ENCODE measurements around the gene IFNAR2.
"Not testable (repeated sequence)": the region's sequence is repeated elsewhere in the genome, so short reads cannot be mapped to it uniquely, and the experiment has no call there.

The IFNAR2 gene

DNA sequence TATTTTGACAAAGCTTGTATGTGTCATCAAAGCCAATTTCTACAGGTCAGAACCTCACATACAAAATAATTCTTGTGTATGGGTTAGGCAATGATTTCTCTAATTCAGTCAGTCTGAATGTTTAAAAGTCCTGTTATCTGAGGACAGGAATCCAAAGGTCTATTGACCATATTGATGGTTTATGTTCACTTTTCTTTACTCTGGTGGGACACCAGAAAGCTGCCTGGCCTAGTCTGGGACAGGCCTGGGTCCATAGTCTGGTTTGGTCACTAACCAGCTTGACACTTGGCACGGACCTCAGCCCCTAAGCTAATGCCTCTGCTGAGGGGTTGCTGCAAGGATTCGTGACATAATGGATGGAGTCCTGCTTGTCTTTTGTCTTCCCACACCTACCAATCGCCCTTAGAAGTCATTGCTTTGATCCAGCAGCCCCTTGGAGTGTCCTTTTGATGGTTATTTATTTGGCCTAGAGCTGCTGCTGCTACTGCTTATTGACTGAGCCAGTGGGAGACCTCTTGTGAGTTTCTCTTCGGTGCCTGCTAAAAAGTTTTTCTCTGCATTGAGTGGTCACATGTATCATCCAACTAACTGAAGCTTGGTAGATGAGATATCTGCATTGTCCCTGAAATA, 15.7 kb downstream of the IFNAR2 start:
- DNase-seq = no peak

DNA sequence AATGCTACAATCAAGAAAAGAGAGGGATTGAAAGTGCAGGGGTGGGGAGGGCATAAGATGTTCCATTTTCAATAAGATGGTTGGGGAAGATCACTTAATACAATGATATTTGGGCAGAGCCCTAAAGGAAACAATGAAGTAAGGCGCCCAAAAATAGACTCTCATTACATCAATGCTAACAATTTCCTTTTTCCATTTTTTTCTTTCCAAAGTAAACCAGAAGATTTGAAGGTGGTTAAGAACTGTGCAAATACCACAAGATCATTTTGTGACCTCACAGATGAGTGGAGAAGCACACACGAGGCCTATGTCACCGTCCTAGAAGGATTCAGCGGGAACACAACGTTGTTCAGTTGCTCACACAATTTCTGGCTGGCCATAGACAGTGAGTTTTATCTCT, 16.8 kb downstream of the IFNAR2 start:
- no peak for DNase-seq

DNA sequence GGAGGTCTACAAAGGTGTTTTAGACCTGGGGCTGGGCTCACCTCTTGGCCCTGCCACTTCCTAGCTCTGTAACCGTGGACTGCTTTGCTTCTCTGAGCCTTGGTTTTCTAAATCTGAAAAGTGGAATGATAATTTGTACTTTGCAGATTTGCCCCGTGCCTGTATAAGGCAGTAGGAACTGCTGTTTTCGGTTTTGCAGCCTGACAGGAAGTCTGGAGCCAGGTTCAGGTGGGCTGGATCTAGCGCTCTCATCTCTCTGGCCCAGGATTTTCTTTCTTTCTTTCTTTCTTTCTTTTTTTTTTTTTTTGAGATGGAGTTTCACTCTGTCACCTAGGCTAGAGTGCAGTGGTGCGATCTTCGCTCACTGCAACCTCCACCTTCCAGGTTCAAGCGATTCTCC, 17.2 kb downstream of the IFNAR2 start:
- no peak for DNase-seq

DNA sequence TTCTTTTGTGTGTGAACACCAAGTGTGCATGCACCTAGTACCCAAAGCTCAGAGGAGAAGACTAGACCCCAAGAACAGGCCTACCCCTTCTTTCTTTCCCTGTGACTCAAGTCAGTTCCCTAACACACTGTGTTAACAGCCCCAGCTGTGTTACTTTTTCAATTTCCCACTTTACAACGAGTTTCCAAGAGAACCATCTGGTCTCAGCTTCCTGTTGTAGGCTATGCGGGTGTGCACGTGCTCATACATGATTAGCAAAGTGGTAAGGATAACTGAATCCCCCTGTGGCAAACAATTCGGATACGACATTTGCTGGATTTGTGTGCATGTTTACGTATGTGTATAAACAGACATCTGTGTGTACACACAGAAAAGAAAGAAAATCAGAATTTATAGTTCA, 17.9 kb downstream of the IFNAR2 start:
- DNase-seq = no peak

DNA sequence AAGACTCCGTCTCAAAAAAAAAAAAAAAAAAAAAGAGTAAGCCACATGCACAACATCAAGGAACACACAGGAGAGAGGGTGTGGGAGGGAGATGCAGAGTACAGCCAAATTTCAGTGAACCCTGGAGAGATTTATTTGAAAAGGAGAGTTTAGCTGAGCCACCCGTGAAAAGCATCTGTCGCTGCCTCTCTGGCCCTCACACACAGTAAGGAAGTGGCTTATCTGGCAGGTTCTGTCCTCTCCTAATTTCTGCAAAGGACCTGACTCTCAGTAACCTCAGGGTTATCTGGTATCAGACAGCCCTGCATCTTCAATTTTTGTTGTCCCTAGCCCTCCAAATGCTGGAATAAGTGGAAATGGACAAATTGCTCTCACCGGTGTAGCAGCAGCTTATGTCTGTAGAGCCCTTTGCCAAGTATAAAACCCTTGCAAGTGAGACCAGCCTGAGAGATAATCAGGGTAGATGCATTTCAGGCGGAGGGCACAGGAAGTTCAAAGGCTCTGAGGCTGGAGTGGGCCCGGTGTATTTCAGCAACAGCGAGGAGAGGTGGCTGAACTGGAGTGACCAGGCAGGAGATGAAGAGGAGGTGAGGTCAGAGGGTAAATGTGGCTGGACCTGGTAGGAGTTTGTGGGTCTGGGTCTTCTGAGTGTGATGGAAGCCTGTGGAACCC, 19.7 kb downstream of the IFNAR2 start:
- DNase-seq = no peak

DNA sequence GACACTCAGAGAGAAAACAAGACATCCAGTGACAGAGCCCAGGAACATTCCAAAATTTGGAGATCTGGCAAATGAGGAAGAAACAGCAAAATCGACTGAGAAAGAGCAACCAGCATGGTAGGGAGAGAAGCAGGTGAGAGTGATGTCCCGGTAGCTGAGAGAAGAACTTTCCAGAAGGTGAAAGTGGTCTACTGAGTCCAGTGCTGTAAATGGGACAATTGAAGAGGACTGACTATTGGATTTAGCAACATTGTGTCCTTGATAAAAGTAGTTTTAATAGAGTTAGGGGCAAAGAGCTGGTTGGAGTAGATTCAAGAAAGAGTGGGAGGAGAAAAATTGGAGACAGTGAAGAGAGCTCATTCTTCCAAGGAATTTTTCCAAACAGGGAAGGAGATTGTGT, 21.4 kb downstream of the IFNAR2 start:
- no peak for DNase-seq

DNA sequence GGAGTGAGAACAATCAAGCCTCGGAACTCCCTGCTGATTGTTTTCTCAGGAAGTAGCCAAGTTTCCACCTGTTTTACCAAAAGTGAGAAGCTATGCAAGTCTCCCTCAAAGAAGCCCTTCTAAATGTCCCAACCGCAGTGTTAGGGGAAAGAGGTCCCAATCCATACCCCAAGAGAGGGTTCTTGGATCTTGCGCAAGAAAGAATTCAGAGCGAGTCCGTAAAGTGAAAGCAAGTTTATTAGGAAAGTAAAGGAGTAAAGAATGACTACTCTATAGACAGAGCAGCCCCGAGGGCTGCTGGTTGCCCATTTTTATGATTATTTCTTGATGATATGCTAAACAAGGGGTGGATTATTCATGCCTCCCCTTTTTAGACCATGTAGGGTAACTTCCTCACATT, 23.6 kb downstream of the IFNAR2 start:
- not testable (repeated sequence) for DNase-seq

DNA sequence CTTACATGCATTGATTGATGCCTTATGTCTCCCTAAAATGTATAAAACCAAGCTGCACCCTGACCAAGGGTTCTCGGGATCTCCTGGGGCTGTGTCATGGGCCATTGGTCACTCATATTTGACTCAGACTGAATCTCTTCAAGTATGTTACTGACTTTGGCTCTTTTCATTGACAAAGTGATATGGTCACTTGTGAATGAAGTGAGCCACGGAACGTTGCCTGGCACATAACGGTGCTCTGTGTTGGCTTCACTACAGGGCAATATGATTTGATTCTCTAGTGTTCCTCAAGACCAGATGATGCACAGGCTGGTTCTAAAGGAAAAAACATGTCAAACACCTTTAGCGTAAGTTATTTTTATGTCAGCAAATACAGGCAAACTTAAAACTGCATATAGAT, 25.0 kb downstream of the IFNAR2 start:
- DNase-seq = no peak

DNA sequence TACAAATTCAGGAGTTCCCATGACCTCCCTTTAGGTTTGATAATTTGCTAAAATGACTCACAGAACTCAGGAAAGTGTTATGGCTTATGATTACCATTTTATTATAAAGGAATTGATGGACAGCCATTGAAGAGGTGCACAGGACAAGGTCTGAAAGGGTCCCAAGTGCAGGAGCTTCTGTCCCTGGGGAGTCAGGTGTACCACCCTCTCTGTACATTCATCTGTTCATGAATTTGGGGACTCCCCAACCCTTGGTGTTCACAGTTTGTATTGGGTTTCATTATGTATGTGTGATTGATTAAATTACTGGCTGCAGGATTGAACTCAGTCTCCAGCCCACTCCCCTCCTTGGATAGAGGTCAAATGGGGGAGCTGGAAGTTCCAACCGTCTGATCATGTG, 25.7 kb downstream of the IFNAR2 start:
- no peak for DNase-seq

DNA sequence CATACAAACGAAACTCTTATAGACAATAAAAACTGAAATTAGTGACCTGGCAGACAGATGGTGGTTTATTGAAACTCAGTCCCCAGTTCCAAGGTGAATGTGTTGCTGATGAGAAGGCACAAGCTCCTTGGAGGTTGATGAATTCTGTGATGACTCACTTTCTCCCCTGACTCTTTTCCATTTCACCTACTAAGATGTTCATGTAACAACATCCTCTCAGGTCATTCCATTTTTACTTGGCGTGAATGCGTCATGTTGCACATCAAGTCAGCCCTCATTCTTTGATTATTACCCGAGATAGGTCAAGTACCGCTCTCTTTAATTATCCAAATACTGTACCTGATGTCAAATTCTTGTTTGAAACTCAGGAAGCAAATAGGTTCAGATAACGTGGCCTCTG, 26.3 kb downstream of the IFNAR2 start:
- DNase-seq = no peak

DNA sequence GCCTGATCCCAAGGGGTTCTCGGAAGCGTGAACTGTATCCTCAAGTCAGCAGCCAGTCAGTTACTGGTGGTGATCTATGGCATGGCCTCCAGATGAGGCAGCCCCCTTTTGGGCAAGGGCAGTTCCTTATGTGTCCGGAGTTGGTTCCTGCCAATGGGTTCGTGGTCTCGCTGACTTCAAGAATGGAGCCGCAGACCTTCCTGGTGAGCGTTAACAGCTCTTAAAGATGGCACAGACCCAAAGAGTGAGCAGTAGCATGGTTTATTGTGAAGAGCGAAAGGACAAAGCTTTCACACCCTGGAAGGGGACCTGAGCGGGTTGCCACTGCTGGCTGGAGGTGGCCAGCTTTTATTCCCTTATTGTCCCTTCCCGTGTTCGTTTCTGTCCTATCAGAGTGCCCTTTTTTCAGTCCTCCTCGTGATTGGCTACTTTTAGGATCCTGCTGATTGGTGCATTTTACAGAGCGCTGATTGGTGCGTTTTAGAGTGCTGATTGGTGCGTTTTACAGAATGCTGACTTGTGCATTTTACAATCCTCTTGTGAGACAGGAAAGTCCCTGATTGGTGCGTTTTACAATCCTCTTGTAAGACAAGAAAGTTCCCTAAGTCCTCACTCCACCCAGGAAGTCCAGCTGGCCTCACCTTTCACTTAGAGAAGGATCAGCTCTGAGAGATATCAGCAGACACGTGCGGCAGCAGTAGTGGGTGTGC, 27.5 kb downstream of the IFNAR2 start:
- no peak for DNase-seq

DNA sequence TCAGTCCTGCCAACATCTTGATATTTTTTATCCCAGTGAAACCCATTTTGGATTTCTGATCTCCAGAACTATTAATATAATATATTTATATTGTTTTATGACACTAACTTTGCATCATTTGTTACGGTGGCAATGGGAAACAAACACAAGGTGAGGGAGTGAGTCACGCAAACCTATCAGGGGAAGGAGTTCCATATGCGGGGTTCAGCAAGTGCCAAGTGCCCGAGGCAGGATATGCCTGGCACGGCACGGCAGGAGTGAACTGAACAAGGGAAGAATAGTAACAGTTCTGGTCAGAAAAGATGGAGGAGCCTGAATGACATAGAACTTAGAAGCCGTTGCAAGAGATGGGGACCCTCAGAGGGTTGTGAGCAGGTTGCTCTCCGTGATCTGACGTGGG, 28.7 kb downstream of the IFNAR2 start:
- no peak for DNase-seq

DNA sequence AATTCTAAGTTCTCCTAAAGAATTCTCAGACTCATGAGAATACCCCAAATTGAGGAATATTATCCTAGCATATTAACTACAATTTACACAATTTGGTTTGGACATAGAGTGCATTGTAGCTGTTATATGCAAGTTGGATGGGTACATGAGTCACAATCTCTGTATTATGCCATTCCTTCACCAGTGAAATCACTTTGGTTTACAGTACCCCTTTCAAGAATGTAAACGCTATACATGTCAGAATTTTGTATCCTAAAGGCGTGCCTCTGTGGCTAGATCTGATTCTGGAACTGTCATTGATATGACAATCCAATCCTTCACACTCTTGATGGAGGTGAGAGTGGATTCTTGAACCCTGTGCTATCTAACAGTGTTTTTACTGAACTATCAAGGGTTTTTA, 29.7 kb downstream of the IFNAR2 start:
- DNase-seq = no peak

DNA sequence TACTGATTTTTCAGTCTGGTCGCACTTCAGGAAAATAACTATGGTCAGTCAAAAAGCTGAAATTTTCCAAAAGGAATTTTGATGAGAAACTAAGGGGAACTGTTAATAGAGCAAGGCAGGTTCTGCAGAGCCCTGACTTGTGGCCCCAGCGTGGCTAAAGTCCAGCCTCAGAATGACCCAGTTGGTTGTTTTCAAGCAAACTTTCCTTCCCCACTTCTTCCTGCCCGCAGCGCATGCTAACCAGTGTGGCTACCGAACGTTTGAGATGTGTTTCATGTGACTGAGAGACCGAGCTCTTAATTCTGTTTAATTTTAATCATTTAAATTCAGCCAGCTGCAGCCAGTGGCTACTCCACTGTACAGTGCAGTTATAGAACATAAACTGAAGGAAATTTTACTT, 30.3 kb downstream of the IFNAR2 start:
- no peak for DNase-seq

DNA sequence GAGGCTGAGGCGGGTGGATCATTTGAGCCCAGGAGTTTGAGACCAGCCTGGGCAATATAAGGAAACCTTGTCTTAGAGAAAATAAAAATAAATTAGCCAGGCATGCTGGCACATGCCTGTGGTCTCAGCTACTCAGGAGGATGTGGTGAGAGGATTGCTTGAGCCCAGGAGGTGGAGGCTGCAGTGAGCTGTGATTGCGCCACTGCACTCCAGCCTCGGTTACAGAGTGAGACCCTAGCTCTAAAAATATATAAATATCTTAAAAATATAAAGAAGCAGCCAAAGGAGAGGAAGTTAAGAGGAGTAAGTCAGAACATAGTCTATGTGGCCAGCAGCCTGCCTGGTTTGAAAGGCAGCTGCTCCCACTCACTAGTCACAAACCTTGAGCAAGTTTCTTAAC, 31.9 kb downstream of the IFNAR2 start:
- no peak for DNase-seq

DNA sequence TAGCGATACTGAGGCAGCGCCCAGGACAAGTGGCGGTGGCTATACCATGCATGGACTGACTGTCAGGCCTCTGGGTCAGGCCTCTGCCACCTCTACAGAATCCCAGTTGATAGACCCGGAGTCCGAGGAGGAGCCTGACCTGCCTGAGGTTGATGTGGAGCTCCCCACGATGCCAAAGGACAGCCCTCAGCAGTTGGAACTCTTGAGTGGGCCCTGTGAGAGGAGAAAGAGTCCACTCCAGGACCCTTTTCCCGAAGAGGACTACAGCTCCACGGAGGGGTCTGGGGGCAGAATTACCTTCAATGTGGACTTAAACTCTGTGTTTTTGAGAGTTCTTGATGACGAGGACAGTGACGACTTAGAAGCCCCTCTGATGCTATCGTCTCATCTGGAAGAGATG, 33.2 kb downstream of the IFNAR2 start:
- no peak for DNase-seq

DNA sequence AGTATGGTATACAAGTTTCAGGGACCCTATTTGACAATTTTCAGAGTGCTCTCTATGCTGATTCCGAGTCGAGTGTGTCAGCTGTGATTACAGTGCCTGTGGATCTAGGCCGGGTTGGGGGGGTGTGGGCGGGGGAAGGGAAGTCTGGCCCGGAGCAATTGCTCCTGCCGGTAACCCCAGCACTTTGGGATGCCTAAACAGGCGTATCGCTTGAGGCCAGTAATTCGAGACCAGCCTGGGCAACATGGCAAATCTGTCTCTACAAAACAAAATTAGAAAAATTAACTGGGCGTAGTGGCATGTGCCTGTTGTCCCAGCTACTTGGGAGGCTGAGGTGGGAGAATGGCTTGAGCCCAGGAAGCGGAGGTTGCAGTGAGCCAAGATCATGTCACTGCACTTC, 34.8 kb downstream of the IFNAR2 start:
- DNase-seq = no peak

DNA sequence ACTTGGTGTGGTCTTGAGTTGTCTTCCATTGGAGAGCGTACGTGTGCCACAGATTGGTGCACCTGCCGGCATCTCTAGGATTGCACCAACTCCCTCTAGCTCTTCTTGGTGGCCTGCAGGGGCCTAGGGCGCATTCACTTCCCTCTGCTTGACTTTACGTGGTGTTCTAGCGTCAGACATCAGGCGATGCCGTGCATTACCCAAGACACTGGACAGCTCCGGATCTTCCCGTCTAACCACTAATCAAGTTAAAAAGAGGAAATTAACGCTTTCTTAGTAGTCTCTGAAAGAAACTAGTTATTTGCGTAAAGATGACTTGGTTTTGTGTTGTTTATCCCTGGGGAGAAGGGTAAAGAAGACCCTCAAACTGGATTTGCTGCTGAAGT, 35.9 kb downstream of the IFNAR2 start:
- DNase-seq = no peak

DNA sequence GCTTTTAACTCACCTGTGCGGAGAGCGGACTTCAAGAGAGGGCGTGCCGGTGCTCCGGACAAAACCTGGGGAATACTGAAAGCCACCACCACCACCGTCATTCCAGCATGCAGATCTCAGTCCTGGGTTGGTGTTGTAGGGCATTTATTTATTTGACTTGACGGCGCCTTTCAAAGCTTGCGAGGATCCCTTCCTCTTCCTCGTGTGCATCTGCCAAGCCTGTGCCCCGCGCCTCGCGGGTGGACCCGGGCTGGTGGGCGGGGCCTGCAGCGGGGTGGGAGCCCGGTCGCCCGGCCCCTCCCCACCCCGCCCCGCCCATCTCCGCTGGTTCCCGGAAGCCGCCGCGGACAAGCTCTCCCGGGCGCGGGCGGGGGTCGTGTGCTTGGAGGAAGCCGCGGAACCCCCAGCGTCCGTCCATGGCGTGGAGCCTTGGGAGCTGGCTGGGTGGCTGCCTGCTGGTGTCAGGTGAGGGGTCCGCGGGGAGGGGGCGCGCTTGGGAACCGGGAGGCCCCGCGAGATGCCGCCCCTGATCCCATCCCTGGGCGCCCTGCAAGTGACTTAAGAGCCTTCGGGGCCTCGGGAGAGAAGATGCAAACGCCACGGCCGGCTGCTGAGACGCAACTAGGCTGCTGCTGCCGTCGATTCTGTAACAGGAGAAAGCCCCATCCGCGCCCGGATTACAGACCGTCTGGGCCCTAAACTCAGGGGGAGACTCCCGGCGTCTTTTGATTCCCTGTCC, 36.5 kb downstream of the IFNAR2 start, which contains the start of gene IL10RB:
Gene IL10RB (plus strand): TSS at position 318 of the 739 bp plus-strand sequence. CDS start 99 bp downstream, at position 417.
- peak; percentile 82 for DNase-seq

DNA sequence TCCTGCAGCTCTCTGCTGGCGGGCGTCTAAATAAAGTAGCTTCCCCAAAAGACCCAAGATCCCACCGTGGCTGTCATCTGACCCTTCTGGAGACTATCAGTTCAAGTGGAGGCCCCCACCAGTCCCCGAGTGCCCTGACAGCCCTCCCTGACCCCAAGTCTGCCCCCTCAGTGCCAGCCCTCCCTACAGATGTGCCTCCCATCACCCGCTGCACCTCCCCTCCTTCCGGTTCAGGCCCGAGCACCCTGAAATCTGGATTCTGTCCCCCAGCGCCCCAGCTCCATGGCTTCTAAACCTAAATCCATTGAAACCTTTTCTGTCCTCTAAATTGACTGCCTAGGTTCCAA, 37.0 kb downstream of the IFNAR2 start:
- DNase-seq = no peak

DNA sequence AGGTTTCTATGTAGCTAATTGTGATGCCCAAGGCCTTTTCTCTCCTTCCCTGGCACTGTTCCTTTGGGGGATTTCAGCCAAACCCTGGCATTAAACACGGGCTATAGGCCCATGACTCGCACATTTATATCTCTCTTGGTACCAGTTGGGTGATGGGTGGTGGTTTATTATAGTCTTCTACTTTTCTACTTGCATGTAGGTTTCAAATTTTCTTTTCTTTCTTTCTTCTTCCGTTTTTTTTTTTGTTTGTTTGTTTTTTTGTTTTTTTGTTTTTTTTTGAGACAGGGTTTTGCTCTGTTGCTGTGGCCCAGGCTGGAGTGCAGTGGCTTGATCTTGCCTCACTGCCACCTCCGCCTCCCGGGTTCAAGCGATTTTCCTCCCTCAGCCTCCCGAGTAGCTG, 37.5 kb downstream of the IFNAR2 start:
- no peak for DNase-seq

DNA sequence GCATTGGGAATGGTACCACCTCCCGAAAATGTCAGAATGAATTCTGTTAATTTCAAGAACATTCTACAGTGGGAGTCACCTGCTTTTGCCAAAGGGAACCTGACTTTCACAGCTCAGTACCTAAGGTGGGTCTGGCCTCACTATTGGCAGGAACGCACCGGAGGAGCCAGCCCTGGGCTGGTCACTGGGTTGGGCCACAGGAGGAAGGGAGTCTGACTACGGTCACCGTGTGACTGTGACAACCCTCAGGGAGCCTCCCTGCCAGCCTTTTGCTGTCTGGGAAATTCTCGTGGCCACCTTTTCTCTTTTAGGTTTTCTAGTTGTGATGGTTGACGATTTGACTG, 38.6 kb downstream of the IFNAR2 start:
- no peak for DNase-seq

DNA sequence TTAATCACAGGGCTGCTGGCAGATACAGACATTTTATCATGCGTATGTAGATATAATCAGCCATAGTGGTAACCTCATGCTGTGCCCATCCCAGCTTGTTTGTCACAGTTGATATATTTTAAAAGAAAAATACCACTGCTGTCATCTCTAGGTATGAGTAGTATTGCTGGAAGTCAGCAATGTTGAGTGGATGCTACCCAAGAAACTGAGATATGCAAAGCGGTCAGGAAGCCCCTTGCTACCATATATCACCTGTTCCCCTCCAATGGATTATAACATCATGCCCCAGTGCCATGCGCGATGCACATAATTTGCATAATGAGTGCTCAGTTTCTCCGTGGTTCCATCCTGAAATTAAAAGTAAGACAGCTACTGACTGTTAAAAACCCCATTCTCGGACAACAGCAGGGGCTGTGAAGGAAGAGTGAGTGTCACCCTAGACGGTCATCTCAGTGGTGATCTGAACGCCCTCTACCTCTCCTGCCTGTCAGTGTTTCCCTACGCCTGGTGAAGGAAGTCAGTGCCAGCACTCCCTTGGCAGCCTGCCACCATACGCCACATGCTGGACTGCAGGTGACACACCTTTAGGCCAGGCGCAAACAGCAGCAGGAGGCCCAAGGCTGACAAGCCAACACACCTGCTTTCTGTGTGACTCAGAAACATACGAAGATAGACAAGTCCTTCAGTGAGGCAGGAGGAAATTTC, 39.2 kb downstream of the IFNAR2 start:
- DNase-seq = no peak

All from left hindlimb (tissue), 1 donor.